Keratinocyte (primary cell): ENCODE results near the gene ZBTB20. TPM values are rescaled to one million over a fixed set of nuclear protein-coding genes. Genes with fewer than 3 reads are reported as not detected.

Source experiments
- DNase-seq: peaks from one replicate; pipeline ENCODE4 v3.0.0-alpha.2; 2011; ENCODE audit warnings: low read depth, missing footprints, low spot score
- FAIRE-seq: peaks from 2 replicates; lab custom pipeline; 2011; peaks lifted over from hg19 to GRCh38; lab: Jason Lieb, UNC
- H2AFZ ChIP-seq: 2 replicates; pipeline ENCODE4 v1.6.0; 2012; ENCODE audit warnings: low read length, control low read depth, inconsistent platforms; ENCODE audit not compliant: control insufficient read depth
- H3K27ac ChIP-seq: 2 replicates; pipeline ENCODE4 v1.5.1; 2011; ENCODE audit warnings: low read length; ENCODE audit not compliant: control insufficient read depth, insufficient read depth
- H3K27me3 ChIP-seq: 3 replicates; pipeline ENCODE4 v1.6.0; 2011; ENCODE audit warnings: low read length; ENCODE audit not compliant: control insufficient read depth, insufficient read depth; ENCODE audit errors: extremely low read depth
- H3K36me3 ChIP-seq, 2 experiments: 2 replicates in 1 of 2; 3 replicates in 1 of 2; pipeline ENCODE4 v1.5.1; 2011; ENCODE audit warnings: low read length in 2 of 2, mild to moderate bottlenecking in 1 of 2; ENCODE audit not compliant: control insufficient read depth in 2 of 2, insufficient read depth in 2 of 2; ENCODE audit errors: extremely low read depth in 1 of 2
- H3K4me1 ChIP-seq: 3 replicates; pipeline ENCODE4 v1.5.1; 2011; ENCODE audit warnings: low read length; ENCODE audit not compliant: control insufficient read depth, insufficient read depth; ENCODE audit errors: extremely low read depth
- H3K4me2 ChIP-seq: 3 replicates; pipeline ENCODE4 v1.6.0; 2011; ENCODE audit warnings: low read depth, low read length; ENCODE audit not compliant: control insufficient read depth, insufficient read depth; ENCODE audit errors: extremely low read depth
- H3K4me3 ChIP-seq, 3 experiments: fragments of 200-600 bp in 1 of 3; sonication (generic) in 1 of 3; 2 replicates in 2 of 3; 3 replicates in 1 of 3; pipeline ENCODE4 v1.5.1; 2011 to 2016; ENCODE audit warnings: low read length in 3 of 3, mild to moderate bottlenecking in 3 of 3, control low read depth in 2 of 3, inconsistent platforms in 1 of 3, low read depth in 1 of 3, mixed read lengths in 1 of 3, mixed run types in 1 of 3, moderate library complexity in 1 of 3; ENCODE audit not compliant: control insufficient read depth in 2 of 3, insufficient read depth in 2 of 3; ENCODE audit errors: extremely low read depth in 1 of 3
- H3K79me2 ChIP-seq: 2 replicates; pipeline ENCODE4 v1.6.0; 2012; ENCODE audit warnings: low read length; ENCODE audit not compliant: control insufficient read depth, insufficient read depth
- H3K9ac ChIP-seq: 3 replicates; pipeline ENCODE4 v1.6.0; 2011; ENCODE audit warnings: low read length; ENCODE audit not compliant: control insufficient read depth, insufficient read depth; ENCODE audit errors: extremely low read depth
- H3K9me1 ChIP-seq: 3 replicates; pipeline ENCODE4 v1.6.0; 2011; ENCODE audit warnings: low read length; ENCODE audit not compliant: control insufficient read depth, insufficient read depth; ENCODE audit errors: extremely low read depth
- H3K9me3 ChIP-seq: 2 replicates; pipeline ENCODE4 v1.5.1; 2012; ENCODE audit warnings: low read depth, low read length; ENCODE audit not compliant: control insufficient read depth
- H4K20me1 ChIP-seq: 3 replicates; pipeline ENCODE4 v1.6.0; 2011; ENCODE audit warnings: low read length; ENCODE audit not compliant: control insufficient read depth, insufficient read depth; ENCODE audit errors: extremely low read depth
- EZH2 ChIP-seq: IDR thresholded peaks from one replicate; pipeline ENCODE4 v1.6.1; 2012; ENCODE audit warnings: inconsistent platforms, mild to moderate bottlenecking, low read length, moderate library complexity
- dilution Hi-C: fragments of 300-500 bp; cut with MboI; formaldehyde crosslinking; loops from one replicate; pipeline ENCODE4 v1.7.0; 2020; ENCODE audit warnings: low sequenced_read_pairs; ENCODE audit not compliant: extremely low pct_ligation_motif_present
- polyA plus RNA-seq, 5 experiments: library from polyadenylated mRNA; depleted of rRNA in 3 of 5; stranded (reverse) in 3 of 5; stranded (forward) in 1 of 5; unstranded in 1 of 5; fragments of >200 nt; gene quantifications; 1 replicate in 1 of 5; 2 replicates in 3 of 5; 3 replicates in 1 of 5; pipeline versions ENCODE4 v1.2.1 to v1.2.3, GENCODE V29; 2011 to 2012; ENCODE audit warnings: missing spikeins in 2 of 5, low read depth in 1 of 5, low replicate concordance in 1 of 5
- TF ChIP-seq, protein P1 (sequence below), 3 experiments: IDR thresholded peaks in 1 of 3; conservative IDR thresholded peaks in 1 of 3; optimal IDR thresholded peaks in 1 of 3; 2 replicates in 2 of 3; 3 replicates in 1 of 3; pipeline versions ENCODE3 to v1.5.1; 2011; ENCODE audit warnings: low read length in 3 of 3, mild to moderate bottlenecking in 3 of 3, moderate library complexity in 2 of 3, control low read depth in 1 of 3, inconsistent platforms in 1 of 3; ENCODE audit not compliant: insufficient read depth in 2 of 3; ENCODE audit errors: extremely low read depth in 1 of 3

Gene ZBTB20
- polyA plus RNA-seq, 1 donor (not counting 4 experiments of a cell fraction or from before 2014, with no cell fraction given): 0.52 TPM

GRCh38 chr3:114686621-114687020 lies 460.5 kb downstream of the ZBTB20 start:
- Histone ChIP-seq H3K27ac (no peak overlapping the region), H3K9me3 (no peaks in the 10 kb centered on the region), H3K4me2 (no peak overlapping the region), H2AFZ (peak overlapping the region; percentile 56), H3K9ac (no peak overlapping the region), H3K36me3 (no peaks in the 10 kb centered on the region), H4K20me1 (no peaks in the 10 kb centered on the region), H3K79me2 (no peaks in the 10 kb centered on the region), H3K27me3 (no peaks in the 10 kb centered on the region), H3K9me1 (no peaks in the 10 kb centered on the region), H3K4me3 (no peak overlapping the region), H3K4me1 (no peaks in the 10 kb centered on the region)
- dilution Hi-C loops: no loop called here
- no peak for DNase-seq
- FAIRE-seq: peak; percentile 53
- TF ChIP-seq, protein P1, sequence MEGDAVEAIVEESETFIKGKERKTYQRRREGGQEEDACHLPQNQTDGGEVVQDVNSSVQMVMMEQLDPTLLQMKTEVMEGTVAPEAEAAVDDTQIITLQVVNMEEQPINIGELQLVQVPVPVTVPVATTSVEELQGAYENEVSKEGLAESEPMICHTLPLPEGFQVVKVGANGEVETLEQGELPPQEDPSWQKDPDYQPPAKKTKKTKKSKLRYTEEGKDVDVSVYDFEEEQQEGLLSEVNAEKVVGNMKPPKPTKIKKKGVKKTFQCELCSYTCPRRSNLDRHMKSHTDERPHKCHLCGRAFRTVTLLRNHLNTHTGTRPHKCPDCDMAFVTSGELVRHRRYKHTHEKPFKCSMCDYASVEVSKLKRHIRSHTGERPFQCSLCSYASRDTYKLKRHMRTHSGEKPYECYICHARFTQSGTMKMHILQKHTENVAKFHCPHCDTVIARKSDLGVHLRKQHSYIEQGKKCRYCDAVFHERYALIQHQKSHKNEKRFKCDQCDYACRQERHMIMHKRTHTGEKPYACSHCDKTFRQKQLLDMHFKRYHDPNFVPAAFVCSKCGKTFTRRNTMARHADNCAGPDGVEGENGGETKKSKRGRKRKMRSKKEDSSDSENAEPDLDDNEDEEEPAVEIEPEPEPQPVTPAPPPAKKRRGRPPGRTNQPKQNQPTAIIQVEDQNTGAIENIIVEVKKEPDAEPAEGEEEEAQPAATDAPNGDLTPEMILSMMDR (optimal IDR thresholded peaks at IDR 0.05 in 1 of 3, IDR thresholded peaks at IDR 0.05 in 1 of 3, conservative IDR thresholded peaks at IDR 0.05 in 1 of 3; ENCODE audit: extremely low read depth in 1 of 3, insufficient read depth in 2 of 3, low read length in 3 of 3): no peak

DNA sequence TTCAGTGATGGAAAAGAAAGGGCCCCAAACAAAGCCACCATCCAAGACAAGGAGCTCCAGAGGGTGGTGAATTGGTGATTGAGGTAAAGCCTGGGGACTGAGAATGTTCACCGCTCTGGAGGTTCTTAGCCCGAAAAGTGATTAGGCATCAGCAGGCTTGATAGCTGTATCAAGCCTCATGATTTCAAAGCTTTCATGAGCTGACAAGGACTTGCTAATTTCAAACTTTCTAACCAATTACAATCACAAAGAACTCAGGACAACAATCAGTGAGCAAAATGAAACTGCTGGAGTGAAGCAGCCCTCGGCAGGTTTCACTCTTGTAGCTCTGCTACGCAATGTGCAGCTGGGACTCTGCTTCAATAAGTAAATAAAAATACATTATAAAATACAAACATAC lies 461.9 kb downstream of the ZBTB20 start:
- H3K4me3 ChIP-seq: no peak overlapping the region
- no peak overlapping the region for H3K9ac ChIP-seq
- no peak for TF ChIP-seq EZH2
- TF ChIP-seq, protein P1 (optimal IDR thresholded peaks at IDR 0.05 in 1 of 3, IDR thresholded peaks at IDR 0.05 in 1 of 3, conservative IDR thresholded peaks at IDR 0.05 in 1 of 3; ENCODE audit: extremely low read depth in 1 of 3, insufficient read depth in 2 of 3, low read length in 3 of 3): no peak
- H3K79me2 ChIP-seq: no peaks in the 10 kb centered on the region
- H3K27ac ChIP-seq: no peak overlapping the region
- no peaks in the 10 kb centered on the region for H3K36me3 ChIP-seq
- no peak overlapping the region for H3K4me2 ChIP-seq
- H3K9me1 ChIP-seq: no peaks in the 10 kb centered on the region
- H3K27me3 ChIP-seq: no peaks in the 10 kb centered on the region
- FAIRE-seq: no peak
- H3K9me3 ChIP-seq: no peaks in the 10 kb centered on the region
- dilution Hi-C loops: no loop called here
- no peak overlapping the region for H2AFZ ChIP-seq
- H3K4me1 ChIP-seq: no peaks in the 10 kb centered on the region
- no peaks in the 10 kb centered on the region for H4K20me1 ChIP-seq
- no peak for DNase-seq
